HFF-Myc (cell line): ENCODE data around the gene MYH13.
"Not testable (repeated sequence)": the region's sequence is repeated elsewhere in the genome, so short reads cannot be mapped to it uniquely, and the experiment has no call there.

Experiments used
- DNase-seq: peaks from one replicate; pipeline ENCODE4 v3.0.0-alpha.2; 2011; ENCODE audit warnings: low read depth; ENCODE audit errors: extremely low read depth
- H3K4me3 ChIP-seq: replicated peaks from 2 replicates; pipeline ENCODE4 v1.5.1; 2011; ENCODE audit warnings: low read depth, mild to moderate bottlenecking, control low read depth, low read length
- CTCF ChIP-seq: IDR thresholded peaks from 2 replicates; pipeline ENCODE4 v1.5.1; 2012; ENCODE audit warnings: mild to moderate bottlenecking, low read depth, low read length, control low read depth; ENCODE audit errors: missing control alignments

Gene MYH13

DNA sequence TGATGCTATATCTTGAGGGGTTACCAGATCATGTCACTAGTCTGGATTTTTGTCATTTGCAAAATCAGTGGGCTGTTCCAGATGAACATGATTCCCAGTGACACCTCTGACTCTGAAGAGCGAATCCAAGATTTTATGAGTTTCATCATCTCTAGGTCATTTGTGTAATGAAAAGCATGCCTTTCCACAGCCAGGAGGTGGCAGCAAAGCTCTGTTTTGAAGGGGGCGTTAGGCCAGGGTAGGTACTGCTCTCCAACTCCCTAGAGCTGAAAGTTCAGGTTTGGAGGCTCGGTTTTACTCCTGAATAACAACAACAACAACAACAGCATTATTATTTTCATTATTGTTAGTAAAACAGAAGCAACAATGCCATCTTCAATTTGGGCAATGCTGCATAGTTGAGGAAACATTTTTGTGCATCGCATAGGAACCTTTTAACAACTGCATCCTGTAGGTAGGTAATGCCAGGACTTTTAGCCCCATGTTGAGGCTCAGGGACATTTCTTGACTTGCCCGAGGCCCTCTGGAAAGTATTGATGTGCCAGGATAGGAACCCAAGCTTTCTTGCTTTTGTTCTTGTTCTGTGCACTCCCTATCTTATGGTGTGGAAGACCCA lies 77.0 kb downstream of the MYH13 start:
- DNase-seq, result peak; percentile 33
- H3K4me3 ChIP-seq, result no peak overlapping the region
- TF ChIP-seq CTCF, result peak; percentile 81

GRCh38 chr17:10294180-10294579 lies 78.6 kb downstream of the MYH13 start:
- no peak overlapping the region for H3K4me3 ChIP-seq
- TF ChIP-seq CTCF, result no peak
- no peak for DNase-seq

DNA sequence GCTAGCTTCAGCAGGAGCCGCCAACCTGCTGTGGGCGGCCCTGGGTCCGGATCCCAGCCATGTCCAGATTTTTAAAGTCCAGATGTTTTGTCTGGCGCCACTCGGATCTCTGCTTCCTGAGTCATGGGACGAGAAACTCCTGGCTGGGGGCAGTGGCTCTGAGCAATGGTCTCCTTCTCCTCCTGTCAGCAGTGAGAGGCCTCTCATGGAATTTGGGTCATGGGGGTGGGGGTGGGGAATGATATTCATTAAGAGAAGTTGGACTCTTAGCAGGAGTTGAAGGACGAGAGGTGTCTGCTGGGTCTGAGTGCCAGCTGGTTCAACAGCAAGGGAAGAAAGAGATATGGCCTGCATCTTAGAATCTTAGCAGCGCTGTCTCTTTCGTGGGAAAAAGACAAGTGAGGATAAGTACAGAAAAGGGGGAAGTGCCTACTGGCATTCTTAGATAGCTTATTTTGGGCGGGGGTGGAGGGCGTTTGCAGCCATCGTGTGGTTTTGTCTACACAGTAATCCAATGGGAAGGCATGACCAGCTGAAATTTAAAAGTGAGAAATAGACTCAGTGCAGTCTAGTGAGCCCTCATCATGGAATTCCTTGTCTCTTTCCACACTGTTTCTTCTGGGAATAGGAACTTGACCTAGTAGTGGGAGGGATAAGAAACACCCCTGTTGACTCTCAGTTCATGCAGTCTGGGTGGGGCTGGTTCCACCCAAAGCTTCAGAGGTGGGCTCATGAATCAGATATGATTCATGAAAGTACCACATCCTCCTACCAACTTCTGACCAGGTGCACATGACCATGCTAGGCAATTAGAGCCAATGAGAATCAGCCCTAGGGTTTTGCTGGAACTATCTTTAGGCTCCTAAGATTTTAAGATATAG lies 80.5 kb downstream of the MYH13 start:
- TF ChIP-seq CTCF, result no peak
- H3K4me3 ChIP-seq, result no peak overlapping the region
- DNase-seq, result no peak

GRCh38 chr17:10291576-10291975 lies 81.2 kb downstream of the MYH13 start:
- not testable (repeated sequence) for DNase-seq, H3K4me3 ChIP-seq

- DNase-seq, result no peak
- TF ChIP-seq CTCF, result no peak
Observed at GRCh38 chr17:10290041-10290440, 82.8 kb downstream of the MYH13 start.

DNA sequence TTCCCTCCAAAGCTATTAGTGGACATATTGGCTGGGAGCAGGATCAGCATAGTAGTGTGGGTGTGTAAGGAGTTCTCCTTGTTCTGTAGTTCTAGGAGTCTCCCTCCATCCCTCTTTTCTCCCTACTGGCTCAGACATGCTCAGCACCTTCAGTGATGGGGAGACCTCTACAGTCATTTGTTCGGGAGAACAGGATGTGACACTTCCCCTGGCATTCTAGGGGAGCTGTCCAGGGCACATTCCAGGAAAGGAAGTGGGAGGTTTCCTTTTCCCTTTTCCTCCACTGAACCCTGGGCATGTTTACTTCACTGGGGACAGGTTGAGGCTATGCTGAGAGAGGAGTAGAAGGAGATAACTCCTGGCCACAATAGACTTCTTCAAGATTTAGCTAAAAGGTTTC lies 86.5 kb downstream of the MYH13 start:
- DNase-seq, result no peak
- TF ChIP-seq CTCF, result no peak

More at GRCh38 chr17:10290041-10290440, 82.8 kb downstream of the MYH13 start:
- no peak overlapping the region for H3K4me3 ChIP-seq

GRCh38 chr17:10285896-10286295 lies 86.9 kb downstream of the MYH13 start:
- no peak for TF ChIP-seq CTCF
- no peak for DNase-seq
- no peak overlapping the region for H3K4me3 ChIP-seq

More for the DNA sequence above, 86.5 kb downstream of the MYH13 start:
- H3K4me3 ChIP-seq, result no peak overlapping the region
